ENCODE results near the gene KCNG2.

Gene KCNG2

GRCh38 chr18:79825913-79826312 is 28.2 kb downstream of the KCNG2 start:
- no peak for DNase-seq

- no peak for DNase-seq
Measured at GRCh38 chr18:79826966-79827365, 29.2 kb downstream of the KCNG2 start.

DNA sequence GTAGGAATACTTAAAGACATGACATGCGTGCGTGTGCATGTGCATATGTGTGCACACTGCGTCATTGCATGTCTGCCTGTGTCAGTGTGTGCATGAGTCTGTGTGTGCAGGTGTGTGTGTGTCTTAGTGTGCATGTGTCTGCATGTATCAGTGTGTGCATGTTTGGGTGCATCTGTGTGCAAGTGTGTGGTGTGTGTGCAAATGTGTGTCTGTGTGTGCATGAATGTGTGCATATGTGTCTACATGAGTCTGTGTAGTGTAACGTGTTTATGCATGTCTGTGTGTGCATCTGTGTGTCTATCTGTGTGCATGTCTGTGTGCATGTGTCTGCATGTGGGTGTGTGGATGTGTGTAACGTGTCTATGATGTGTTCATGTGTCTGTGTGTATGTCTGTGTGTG is 30.5 kb downstream of the KCNG2 start:
- DNase-seq = no peak

DNA sequence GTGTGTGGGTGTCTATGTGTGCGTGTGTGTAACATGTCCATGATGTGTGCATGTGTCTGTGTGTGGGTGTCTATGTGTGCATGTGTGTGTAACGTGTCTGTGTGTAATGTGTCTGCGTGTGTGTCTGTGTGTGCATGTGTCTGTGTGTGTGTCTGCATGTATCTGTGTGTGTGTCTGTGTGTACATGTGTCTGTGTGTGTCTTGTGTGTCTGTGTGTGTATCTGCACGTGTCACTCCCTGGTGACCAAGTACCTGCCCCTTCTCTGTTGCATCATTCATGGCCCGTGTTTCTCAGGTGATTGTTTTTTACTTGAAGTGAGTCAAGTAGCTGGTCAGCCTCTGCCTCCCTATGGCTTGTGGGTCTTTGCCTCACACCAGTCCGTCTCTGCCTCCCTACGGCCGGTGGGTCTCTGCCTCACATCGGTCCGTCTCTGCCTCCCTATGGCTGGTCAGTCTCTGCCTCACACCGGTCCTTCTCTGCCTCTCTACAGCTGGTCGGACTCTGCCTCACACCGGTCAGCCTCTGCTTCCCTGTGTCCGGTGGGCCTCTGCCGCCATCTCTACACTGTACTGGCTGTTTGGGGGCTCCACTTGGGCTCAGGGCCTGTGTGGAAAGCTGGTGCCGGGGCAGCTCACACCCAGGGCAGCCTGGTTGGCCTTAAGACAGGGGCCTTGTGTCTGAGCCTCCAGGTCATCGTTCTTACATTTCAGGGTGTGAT is 31.6 kb downstream of the KCNG2 start:
- no peak for DNase-seq

DNA sequence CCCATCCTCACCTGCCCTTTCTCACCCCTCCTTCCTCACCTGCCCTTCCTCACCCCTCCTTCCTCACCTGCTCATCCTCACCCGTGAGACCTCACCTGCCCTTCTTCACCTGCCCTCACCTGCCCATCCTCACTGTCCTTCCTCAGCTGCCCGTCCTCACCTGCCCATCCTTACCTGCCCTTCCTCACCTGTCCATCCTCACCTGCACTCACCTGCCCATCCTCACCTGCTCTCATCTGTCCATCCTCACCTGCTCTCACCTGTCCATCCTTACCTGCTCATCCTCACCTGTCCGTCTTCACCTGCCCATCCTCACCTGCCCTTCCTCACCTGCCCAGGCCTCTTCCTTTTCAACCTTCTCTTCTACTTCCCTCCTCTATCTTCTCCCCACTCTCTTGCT is 34.4 kb downstream of the KCNG2 start:
- DNase-seq = no peak

GRCh38 chr18:79834834-79835233 is 37.1 kb downstream of the KCNG2 start:
- DNase-seq = no peak

GRCh38 chr18:79841936-79842335 is 44.2 kb downstream of the KCNG2 start:
- DNase-seq = no peak

DNA sequence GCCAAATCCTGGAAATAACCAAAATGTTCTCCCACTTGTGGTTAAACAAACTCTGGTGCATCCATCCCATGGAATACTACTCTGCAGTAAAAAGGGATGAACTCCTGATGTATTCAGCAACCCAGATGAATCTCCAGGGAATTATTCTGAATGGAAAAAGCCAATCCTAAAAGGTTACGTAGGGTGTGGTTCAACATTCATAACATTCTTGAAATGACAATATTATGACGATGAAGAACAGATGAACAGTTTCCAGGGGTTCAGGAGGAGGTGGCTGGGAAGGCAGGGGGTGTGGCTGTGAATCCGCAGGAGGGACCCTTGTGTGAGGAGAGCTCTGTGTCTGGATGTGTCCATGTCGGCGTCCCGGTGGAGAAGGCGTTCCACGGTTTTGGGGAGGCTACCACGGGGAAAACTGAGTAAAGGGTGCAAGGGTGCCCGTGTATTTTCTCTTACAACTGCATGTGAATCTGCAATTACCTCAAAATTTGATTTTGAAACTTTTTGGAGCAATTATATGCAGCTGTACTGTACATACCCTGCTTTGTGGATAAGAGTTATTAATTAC is 47.3 kb downstream of the KCNG2 start:
- no peak for DNase-seq

DNA sequence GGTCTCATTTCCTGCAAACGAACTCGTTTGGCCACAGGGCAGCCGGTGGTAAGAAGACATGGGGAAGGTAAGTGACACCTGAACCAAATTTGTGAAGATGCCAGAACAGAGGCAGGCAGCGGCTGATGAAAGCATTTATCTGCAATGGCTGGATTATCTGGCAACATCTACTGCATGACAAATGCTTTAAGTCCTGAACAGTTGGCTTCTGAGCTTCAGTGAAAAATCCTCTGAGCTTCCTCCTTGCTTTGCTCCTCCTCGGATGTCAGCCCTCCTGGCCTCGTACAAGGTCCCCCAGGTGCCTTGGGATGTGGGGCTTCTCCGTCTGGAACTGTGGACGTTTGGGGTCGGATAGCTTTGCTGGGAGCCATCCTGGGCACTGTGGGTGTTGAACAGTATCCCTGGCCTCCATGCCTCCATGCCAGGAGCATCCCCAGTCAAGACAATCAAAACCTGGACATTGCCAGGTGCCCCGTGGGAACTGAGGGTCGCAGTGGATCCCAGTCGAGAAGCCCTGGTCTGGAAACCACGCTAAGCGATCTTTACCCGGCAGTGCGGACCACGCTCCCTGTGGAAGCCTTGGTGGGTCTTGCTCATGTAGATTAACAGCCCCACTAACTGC is 49.3 kb downstream of the KCNG2 start:
- no peak for DNase-seq

GRCh38 chr18:79847606-79848293 is 50.0 kb downstream of the KCNG2 start:
- DNase-seq = no peak

DNA sequence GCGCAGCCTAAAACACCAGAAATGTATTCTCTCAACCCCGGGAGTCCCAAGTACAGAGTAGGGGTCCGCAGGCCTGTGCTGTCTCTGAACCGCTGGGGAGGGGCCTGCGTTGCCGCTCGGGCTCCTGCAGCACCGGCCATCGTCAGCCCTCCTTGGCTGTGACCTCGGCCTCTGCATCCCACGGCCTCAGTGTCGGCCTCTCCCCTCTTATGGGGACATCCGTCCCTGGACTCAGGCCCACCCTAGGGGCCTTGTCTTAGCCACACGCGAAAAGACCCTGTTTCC is 50.5 kb downstream of the KCNG2 start:
- no peak for DNase-seq

DNA sequence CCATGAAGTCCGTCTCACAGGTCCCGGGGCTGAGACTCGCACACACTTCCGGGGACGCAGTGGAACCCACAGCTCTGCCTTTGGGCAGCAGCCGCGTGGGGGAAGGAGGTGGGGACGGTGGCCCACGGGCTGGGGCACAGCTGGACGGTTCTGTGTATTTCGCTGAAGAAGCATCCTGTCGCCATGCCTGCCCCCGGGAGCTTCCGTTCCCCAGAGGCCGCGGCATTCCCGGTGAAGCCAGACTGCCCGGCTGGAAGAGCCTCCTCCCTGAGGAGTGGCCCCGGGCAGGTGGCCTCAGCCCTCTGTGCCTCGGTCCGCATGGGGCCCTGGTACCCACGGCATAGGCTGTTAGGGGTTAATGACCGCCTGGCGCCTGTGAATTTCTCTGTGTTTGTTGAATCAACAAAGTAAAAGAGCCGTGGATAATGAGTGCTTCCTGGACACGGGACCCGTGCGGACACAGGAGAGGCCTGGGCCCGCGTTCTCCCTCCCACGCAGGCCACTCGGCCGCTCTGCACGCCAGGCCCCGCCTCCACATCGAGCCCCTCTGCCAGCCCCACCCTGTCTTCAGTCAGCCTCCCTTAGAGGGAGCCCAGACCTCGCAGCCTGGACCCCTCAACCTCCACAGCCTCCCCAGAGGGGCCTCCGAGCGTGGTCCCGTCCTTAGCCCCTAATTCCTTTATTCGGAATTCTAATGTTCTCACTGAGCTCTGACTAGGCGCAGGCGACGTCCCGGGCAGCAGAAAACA is 51.0 kb downstream of the KCNG2 start:
- no peak for DNase-seq

- no peak for DNase-seq
Measured at GRCh38 chr18:79849328-79850207, 51.8 kb downstream of the KCNG2 start.

- no peak for DNase-seq
Measured at GRCh38 chr18:79850731-79851130, 53.0 kb downstream of the KCNG2 start.

DNA sequence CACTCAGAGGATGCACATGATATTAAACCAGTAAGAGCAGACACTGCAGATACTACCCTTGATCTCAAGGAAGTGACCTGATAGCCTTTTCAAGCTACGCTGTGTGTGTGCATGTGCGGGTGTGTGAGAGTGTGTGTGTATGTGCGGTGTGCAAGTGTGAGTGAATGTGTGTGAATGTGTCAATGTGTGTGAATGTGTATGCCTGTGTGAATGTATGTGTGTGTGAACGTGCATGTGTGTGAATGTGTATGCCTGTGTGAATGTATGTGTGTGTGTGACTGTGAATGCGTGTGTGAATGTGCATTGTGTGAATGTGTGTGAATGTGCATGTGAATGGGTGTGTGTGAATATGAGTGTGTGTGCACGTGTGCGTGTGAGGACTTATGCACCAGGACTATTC is 53.8 kb downstream of the KCNG2 start:
- no peak for DNase-seq

DNA sequence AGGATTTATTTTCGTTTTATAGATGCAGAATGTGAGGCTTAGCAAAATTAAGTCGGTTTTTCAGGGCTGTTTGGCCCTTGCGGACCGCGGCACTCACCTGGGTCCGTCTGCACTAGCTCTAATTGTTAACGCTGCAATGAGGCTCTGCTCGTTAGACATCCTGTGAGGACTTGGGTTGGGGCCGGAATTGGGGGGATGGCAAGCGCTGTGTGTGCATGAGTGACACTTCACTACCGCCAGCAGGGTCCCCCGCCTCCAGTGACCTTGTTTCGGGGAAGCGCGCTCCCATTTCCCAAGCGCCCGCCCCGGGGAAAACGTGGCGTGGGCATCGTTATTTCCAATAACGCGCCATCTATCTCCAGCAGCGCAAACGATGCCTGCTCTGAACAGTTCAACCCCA is 54.2 kb downstream of the KCNG2 start:
- DNase-seq = no peak

DNA sequence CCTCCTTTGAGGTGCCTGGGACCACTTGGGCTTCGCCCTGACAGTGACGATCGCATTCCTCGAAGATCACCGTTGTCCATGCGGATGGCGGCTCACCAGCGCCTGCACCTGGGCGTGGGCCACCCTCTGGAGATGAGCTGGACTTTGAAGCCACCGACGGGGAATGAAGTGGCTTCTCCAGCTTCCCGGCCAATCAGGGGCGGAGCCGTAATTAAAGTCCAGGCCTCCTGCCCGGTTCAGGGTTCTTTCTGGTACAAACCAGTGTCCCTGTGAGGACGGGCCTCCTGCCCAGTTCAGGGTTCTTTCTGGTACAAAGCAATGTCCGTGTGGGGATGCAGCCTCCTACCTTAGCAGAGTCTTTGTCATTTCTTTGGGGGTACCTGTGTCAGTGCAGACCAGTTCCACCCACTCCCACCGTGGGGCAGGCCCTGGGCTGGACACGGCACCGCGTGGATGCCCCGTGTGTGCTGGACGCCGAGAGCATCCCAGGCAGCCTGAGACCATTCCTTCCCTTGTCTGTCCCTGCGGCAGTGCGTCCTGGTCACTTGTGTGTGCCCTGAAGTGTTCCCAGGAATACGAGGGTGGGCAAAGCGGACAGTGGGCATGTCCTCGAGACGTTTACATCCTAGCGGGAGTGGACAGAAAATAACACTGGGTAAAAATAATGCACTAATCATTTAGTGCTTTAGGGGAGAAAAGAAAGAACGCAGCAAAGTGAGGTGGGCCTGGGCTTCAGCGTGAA is 55.0 kb downstream of the KCNG2 start:
- no peak for DNase-seq

GRCh38 chr18:79853303-79853992 is 55.7 kb downstream of the KCNG2 start:
- DNase-seq = no peak

DNA sequence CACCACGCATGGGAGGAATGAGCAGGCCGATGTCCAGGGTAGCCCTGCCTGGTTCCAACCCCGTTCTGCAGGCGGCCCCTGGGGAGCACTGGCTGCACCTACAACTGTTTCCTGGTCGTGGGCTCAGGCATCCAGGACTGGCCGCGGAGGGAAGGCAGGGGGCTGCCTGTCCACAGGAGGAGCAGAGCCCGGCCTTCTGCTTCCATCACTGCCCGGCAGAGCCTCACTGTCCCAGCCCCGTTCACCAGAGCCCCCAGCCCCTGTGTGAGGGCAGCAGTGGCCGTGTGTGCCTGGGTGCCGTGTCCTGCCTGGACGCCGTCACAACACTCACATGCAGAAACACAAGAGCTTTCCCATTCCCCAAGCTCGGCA is 56.2 kb downstream of the KCNG2 start:
- DNase-seq = no peak

DNA sequence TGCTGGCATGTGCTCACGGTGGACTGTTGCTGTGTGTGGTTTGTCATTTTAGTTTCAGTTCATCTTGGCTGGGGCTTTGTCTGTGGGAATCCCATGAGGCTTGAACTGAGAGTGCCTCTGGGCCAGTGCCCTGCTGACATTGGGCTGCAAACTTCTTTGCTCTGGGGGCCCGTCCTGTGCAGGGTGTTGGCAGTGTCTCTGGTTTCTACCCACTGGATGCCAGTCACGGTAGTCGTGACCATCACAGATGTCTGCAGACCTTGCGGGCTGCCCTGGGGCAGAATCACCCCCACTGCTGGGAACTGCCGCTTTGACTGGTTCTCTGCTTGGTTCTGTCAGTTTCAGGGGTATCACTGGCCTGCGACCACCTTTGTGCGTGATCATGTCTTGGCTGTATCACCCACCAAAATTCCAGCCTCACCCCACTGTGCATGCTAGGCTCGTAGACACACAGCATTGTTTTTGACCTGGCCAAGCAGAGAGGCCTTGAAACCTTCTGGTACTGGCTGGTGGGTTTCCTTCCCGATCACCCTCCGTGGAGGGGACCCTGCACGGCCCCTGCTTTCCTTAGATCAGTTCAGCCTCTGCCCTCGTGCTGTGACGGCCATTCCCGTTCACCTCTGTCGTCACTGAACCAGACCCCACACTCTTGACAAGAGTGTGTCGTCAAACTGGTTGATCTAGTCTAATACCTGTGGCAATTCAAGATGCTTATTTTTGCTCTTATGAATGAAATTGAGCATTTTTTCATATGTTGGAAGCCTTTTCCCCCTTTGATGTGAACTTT is 57.6 kb downstream of the KCNG2 start:
- DNase-seq = no peak
